GM19099 (cell line): ENCODE measurements around the gene YY1.

Source experiments
- POLR2A ChIP-seq: IDR thresholded peaks from 3 replicates; pipeline ENCODE4 v1.6.1; 2011; ENCODE audit warnings: low read depth; ENCODE audit not compliant: insufficient read length; ENCODE audit errors: extremely low read depth

The YY1 gene

DNA sequence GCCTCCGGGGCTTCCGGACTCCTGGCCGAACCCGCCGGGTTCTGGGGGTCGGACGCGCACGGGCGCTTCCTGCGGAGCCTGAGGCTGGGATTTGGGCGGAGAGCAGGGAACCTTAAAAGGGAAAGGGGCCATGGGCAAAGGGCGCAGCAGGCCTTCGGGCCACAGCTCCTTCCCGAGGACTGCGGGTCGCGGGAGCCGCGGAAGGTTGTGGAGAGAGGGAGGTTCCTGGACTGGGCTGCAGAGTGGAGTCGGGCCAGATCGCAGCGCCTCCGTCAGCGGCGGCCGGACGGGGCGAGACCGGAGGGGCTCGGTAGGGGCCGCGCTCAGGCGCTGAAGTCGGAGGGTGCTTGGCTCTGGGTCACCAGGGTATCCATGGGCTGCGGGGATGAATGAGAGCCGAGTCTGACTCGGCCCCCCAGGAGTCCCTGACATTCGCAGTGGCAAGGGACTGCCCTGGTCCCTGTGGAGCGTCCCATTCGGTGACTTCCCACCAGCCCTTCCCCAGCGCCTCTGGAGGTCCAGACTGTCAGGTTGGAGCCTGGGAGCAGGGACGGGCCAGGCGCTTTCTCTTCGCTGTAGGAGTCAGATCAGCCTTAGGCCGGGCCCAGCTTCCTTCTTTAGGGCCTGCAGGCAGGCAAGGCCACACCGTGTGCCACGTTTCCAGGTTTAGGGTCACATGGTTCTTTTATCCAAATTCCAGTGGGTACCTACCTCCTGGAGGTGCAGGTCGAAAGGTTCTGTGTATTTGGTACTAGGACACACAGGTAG, 68.2 kb downstream of the YY1 start:
- TF ChIP-seq POLR2A, result no peak

DNA sequence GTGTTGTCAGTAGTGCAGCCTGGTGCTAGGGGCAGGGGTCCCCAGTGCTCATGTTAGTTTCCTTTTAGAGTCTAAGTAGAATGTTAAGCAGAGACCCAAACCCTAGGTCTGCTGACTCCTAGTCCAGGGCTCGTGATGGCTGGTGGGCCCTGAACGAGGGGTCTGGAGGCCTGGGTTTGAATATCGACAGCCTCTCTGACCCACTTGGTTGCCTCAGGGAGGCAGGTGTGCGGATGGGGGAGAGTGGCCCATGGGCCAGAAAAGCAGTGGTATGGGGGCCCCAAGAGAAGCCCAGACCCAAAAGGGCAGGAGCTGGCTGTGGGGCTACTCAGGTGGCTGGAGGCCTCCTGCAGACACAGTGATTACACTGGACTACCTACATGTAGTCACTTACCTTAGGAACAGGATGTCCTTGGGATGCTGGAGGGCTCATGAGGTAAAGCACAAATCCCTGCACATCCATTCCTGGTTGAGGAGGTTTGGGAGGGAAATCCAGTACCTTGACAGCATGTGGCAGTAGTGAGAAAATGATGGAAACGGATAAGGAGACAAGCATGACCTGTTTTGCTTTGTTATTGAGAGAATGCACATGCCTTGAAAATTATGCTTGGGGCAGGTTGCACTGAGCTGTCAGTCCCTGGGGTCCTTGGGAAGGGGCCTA, 69.0 kb downstream of the YY1 start:
- TF ChIP-seq POLR2A, result no peak

DNA sequence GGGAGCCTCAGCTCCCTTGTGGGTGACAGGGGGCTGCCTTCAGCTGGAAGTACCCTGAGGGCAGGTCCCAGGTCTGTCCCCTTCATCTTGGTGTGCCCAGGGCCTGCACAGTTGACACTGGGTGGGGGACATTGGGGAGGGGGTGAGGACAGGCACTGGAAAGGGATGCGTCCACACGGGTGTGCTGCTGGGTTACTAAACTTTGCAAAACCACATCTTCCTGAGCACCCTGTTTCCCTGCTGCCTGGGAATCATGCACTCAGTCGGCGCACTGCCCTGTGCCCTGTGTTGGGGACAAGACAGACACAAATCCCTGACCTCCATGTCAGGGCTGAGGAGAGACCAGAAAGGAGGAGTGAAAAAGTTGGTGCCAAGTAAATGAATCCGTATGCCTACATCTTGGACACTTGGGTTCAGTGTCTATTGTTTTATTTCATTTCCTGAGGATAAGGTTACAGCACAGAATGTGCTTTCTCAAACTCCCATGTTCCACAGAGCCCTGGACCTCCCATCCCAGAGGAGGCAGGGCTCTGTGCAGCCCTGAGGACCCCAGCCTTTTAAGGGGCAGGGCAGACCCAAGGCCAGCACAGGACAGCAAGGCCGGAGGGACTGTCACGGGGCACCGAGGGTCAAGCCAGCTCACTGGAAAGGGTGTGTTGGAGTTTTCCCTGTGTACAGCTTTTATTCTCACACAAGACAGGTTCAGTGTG, 70.2 kb downstream of the YY1 start:
- no peak for TF ChIP-seq POLR2A

DNA sequence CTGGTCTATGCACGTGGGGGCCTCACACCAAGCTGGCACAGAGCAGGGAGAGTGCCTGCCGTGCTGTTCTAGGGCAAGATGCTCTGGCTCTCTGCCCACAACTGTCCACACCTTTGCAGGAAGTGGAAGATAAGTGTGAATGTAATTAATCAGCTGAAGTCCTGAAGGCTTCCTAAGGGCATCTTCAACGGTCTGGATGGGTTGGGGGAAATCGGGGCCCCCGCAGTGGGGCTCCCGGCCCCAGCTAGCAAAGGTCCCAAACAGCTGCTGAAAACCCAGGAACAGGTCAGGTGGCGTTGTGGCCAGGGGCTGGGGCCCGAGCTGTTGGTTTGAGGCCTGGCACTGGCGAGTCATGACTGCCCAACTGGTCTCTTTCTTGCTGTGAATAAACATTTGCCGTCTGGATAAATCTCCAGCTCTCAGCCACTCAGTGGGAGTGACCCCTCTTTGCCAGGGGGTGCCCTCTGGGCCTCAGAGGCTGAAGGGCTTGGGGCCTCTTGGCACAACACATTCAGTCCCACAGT, 74.0 kb downstream of the YY1 start:
- TF ChIP-seq POLR2A, result no peak

DNA sequence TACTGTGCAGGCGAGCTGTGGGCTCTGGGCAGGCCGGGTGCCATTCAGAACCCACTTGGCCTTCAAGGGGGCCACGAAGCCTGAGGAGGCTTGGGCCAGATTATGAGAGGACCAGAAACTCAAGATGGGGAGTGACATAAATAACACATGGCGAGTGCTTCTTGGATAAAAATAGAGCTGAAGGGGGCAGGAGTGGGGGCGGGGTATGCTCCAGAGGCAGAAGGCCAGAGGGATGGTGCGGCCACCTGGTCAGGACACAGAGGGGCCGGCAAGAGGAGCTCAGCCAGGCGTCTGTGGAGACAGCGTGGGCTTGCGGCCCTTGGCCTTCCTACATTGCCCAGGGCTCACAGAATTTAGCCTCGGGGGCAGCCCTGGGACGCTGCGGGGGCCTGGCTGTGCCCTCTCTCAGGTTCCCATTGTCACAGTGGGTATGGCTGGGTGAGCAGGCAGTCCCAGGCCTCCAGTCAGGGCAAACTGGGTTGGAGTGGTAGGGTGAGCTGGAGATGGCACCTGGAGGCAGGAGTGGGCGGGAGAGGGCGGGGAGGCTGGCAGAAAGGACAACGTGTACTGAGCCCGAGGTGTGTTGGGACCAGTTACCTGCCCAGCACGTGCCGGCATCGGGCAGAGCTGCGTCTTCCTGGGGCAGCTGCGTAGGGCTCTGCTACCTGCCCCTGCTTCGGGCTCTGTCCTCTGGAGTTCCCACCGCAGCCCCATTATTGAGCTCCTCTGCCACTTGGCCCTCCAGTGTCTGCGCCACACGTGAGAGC, 74.7 kb downstream of the YY1 start:
- TF ChIP-seq POLR2A, result no peak

DNA sequence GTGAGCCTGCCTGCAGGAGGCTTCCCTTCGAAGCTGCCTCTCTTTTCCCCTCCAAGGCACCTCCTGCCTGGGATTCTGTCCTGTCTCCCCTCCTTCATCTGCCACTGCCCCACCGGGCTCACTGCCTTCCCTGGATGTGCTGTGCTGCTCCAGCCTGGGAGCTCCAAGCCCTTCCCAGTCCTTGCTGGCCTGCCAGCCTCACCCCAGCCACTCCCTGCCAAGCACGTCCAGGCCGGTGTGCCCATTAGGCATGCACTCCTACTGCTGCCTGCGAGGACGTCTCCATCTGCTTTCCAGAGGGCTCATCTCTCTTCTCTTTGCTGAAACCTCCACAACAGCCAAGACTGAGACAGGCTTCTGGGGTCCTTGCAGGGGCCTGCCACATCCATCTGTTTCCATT, 75.8 kb downstream of the YY1 start:
- TF ChIP-seq POLR2A, result no peak

DNA sequence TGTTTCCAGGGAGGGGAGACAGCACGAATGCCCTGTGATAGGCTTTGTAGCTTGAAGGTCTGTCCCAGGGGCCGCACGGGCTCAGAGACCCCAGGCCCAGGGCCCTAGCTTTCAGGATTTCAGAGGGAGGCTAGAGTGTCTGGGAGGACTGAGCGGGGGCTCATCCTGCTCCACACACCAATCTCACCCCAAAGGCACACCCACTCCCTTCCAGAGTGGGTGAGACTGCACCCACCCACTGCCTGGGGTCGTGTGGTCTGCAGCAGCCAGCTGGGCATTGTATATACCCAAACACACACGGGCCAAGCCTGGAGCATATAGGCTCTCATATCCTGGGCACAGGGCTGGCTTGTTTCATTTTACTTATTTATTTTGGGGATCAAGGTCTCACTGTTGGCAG, 78.4 kb downstream of the YY1 start:
- TF ChIP-seq POLR2A, result no peak

DNA sequence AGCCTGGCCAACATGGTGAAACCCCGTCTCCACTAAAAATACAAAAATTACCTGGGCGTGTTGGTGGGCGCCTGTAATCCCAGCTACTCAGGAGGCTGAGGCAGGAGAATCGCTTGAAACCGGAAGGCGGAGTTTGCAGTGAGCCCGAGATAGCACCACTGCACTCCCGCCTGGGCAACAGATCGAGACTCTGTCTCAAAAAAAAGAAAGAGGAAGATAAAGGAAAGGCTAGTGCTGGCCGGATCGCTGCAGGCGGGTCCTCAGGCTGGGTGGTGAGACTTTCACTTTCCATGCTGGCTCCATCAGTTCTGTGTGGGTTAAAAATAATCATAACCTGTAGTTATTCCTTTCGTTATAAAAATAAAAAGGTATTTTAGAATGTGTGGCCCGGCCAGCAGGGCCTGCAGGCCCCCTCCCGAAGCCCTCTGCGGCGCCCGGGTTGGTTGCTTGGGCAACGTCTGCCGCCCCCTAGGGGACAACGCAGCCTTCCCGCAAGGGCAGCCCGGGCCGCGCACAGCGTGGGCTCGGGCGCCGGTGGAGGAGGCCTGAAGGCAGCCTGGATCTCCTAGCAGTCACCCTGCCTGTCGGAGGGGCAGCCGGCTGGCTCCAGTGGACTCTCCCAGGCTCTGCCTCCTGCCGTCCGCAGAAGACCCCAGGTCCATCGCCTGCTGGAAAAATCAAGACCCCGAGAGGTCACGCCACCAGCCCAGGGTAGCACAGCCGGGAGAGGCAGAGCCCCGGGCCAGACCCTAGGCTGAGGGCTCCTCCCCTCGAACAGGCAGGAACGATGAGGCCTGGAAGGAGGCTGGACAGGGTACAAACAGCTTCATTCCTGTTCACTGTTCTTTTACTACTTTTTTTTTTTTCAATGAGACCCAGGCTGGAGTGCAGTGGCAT, 79.2 kb downstream of the YY1 start:
- TF ChIP-seq POLR2A, result no peak

DNA sequence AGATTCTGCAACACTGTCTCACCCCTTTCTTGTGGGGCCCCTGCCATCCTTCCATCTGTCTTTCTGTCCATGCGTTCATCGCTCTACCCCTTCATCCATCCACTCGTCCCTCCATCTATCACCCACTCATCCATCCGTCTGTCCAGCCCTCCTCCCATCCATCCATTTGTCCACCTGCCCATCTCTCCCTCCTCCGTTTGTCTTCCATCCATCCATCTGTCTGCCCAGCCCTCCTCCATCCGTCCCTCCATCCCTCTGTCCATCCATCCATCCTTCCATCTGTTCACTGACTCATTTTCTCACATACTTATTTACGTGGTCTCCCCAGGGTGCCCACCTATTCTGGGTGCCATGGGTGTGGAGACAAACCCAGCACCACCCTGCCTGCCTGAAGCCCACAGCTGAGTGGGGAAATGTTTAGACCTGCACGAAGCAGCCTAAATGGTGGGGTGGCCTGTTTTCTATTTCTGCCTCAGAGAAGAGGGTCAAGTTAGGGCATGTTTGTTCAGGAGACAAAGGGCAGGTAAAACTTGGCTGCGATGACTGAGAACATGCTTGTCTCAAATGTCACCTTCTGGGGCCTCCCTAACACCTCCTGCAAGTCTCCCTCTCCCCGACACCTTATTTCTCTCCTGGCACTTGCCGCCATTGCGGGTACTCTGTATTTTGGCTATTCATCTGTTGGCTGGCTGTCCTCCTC, 81.4 kb downstream of the YY1 start:
- TF ChIP-seq POLR2A, result no peak

DNA sequence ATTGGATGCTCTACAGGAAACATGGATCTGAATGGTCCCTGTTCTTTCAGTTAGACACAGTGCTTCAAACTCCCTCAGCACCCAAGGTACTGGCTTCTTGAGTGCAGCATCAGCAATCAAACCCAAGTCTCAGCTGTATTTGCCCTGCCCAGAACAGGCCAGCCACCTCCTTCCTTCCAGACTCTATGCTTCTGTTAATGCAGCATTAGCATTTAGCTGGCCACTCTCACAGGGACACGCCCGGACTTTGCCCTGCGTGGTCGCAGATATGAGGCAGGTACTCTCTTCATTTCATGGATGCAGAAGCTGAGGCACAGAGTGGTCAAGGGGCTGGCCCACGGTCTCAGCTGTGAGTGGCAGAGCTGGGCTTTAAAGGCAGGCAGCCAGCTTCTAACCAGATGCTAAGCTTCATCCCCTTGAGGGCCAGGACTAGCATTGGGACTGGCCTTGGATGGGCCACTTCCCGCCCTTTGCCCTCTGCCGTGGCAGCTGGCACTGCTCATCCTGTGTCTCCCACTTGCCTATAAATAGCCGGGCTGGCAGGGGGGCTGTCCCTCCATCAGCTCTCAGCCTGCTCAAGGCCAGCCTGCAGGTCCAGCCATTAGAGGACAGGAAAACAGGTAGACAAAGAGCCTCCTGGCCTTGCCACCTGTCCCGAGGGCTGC, 82.7 kb downstream of the YY1 start:
- TF ChIP-seq POLR2A, result no peak

DNA sequence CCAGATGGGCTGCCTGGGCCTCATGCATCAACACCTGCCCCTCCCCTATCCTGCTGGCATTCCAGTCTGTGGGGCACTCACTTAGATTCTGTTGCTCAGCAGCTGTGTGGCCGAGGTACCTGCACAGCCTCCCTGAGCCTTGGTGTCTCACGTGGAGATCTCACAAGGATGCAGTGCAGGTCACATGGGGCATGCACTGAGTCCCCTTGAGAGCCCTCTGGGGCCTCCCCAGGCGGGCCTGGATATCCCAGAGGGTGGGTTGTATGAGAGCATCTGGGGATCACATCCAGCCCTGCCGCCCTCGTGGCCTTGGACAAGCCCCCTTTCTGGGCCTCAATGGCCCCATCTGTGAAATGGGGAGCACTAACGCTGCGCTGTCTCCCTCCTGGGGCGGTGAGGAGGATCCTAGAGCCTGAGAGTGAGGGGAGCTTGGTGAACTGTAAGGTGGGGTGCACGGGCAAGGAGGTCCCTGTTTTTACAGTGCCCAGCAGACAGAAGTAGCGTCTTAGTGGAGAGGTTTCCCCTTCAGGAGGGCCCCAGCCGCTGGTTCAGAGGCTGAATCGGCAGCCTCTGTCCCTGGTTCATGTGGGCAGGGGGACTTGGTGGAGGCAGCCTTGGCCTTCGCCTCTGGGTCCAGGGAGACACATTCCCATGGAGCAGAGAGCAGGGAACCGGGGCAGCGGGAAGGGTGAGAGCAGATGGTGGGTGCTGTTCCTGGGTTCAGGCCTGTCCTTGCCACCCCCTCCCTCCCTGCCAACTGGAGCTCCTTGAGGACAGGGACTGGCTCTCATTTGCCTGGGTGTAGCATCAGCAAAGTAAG, 83.4 kb downstream of the YY1 start:
- no peak for TF ChIP-seq POLR2A
